H1 (cell line): ENCODE measurements around the gene COL4A3. TPM values are rescaled to one million over a fixed set of nuclear protein-coding genes. Genes with fewer than 3 reads are reported as not detected.

Source experiments
- CTCF ChIA-PET: fragments of 300-600 bp; sonication (Branson Sonifier 250); formaldehyde crosslinking; loops from one replicate; lab custom pipeline; 2021; ENCODE audit not compliant: partially characterized antibody; lab: Charles Lee
- POLR2A ChIA-PET: fragments of 300-600 bp; sonication (Branson Sonifier 250); formaldehyde crosslinking; loops from one replicate; lab custom pipeline; 2021; ENCODE audit warnings: inconsistent platforms; ENCODE audit not compliant: partially characterized antibody; lab: Charles Lee
- DNase-seq, 2 experiments: peaks; one replicate each; pipeline versions ENCODE4 v3.0.0 to v3.0.0-alpha.2; 2010 to 2022; ENCODE audit warnings: low spot score in 2 of 2, low read depth in 1 of 2, mixed read lengths in 1 of 2
- FAIRE-seq: peaks from 2 replicates; lab custom pipeline; 2011; peaks lifted over from hg19 to GRCh38; lab: Jason Lieb, UNC
- H2AFZ ChIP-seq: 2 replicates; pipeline ENCODE4 v1.8.1; 2012; ENCODE audit warnings: low read length, inconsistent platforms
- H2AK5ac ChIP-seq: 2 replicates; pipeline ENCODE4 v1.6.1; 2013; ENCODE audit warnings: low read depth, low read length
- H2BK120ac ChIP-seq: replicated peaks from 2 replicates; pipeline ENCODE3; 2013; ENCODE audit warnings: low read depth, low read length, inconsistent platforms
- H2BK12ac ChIP-seq: 2 replicates; pipeline ENCODE4 v1.6.1; 2013; ENCODE audit warnings: low read depth, low read length
- H2BK15ac ChIP-seq: 2 replicates; pipeline ENCODE4 v1.6.1; 2013; ENCODE audit warnings: low read length
- H2BK20ac ChIP-seq: 2 replicates; pipeline ENCODE4 v1.6.1; 2013; ENCODE audit warnings: low read length
- H2BK5ac ChIP-seq: 2 replicates; pipeline ENCODE4 v1.6.1; 2013; ENCODE audit warnings: low read depth, low read length
- H3K14ac ChIP-seq: 2 replicates; pipeline ENCODE4 v1.6.1; 2013; ENCODE audit warnings: inconsistent platforms; ENCODE audit not compliant: insufficient read length
- H3K18ac ChIP-seq: 2 replicates; pipeline ENCODE4 v1.6.1; 2013; ENCODE audit warnings: low read length; ENCODE audit errors: extremely low read depth
- H3K23ac ChIP-seq: 2 replicates; pipeline ENCODE4 v1.6.1; 2013; ENCODE audit warnings: inconsistent platforms; ENCODE audit not compliant: insufficient read length
- H3K23me2 ChIP-seq: 2 replicates; pipeline ENCODE4 v1.6.1; 2013; ENCODE audit warnings: low read depth, low read length
- H3K27ac ChIP-seq: 2 replicates; pipeline ENCODE4 v1.6.1; 2011; ENCODE audit warnings: low read depth, low read length, inconsistent platforms
- H3K27me3 ChIP-seq, 4 experiments: replicated peaks in 1 of 4; 1 replicate in 1 of 4; 2 replicates in 3 of 4; pipeline versions ENCODE4 v1.6.1 to v1.8.1; 2011 to 2013; ENCODE audit warnings: low read length in 3 of 4, mild to moderate bottlenecking in 3 of 4, inconsistent platforms in 2 of 4, mixed read lengths in 2 of 4, moderate library complexity in 1 of 4; ENCODE audit not compliant: control insufficient read depth in 3 of 4, insufficient read depth in 3 of 4; ENCODE audit errors: extremely low read depth in 1 of 4
- H3K36me3 ChIP-seq, 4 experiments: 2 replicates each; pipeline versions ENCODE4 v1.6.1 to v1.8.1; 2011 to 2013; ENCODE audit warnings: mild to moderate bottlenecking in 4 of 4, low read length in 3 of 4, moderate library complexity in 2 of 4, control low read depth in 1 of 4, inconsistent platforms in 1 of 4; ENCODE audit not compliant: insufficient read depth in 4 of 4, control insufficient read depth in 2 of 4
- H3K4ac ChIP-seq: replicated peaks from 2 replicates; pipeline ENCODE3; 2013; ENCODE audit warnings: low read length, low read depth, mixed read lengths, inconsistent platforms; ENCODE audit not compliant: insufficient read length
- H3K4me1 ChIP-seq, 4 experiments: replicated peaks in 1 of 4; 1 replicate in 1 of 4; 2 replicates in 3 of 4; pipeline versions ENCODE4 v1.6.1 to v1.8.1; 2011 to 2013; ENCODE audit warnings: low read length in 3 of 4, inconsistent platforms in 2 of 4, mixed read lengths in 1 of 4; ENCODE audit not compliant: insufficient read depth in 4 of 4, control insufficient read depth in 3 of 4
- H3K4me2 ChIP-seq, 2 experiments: 2 replicates each; pipeline versions ENCODE4 v1.6.1 to v1.8.1; 2011 to 2013; ENCODE audit warnings: low read depth in 2 of 2, low read length in 2 of 2, control low read depth in 1 of 2, inconsistent platforms in 1 of 2, mild to moderate bottlenecking in 1 of 2; ENCODE audit not compliant: insufficient read depth in 1 of 2
- H3K4me3 ChIP-seq, 4 experiments: fragments of 200-600, 300-600 bp in 1 of 4; sonication (generic), shearing (Covaris generic), sonication (Bioruptor Twin) in 1 of 4; 2 replicates each; pipeline versions ENCODE4 v1.5.1 to v1.8.1; 2011 to 2016; ENCODE audit warnings: low read length in 4 of 4, low read depth in 3 of 4, control low read depth in 2 of 4, inconsistent platforms in 2 of 4, mild to moderate bottlenecking in 2 of 4, mixed read lengths in 1 of 4, moderate library complexity in 1 of 4; ENCODE audit not compliant: insufficient read depth in 2 of 4; ENCODE audit errors: extremely low read depth in 1 of 4
- H3K56ac ChIP-seq: replicated peaks from 2 replicates; pipeline ENCODE3; 2013; ENCODE audit warnings: low read depth, mild to moderate bottlenecking, mixed read lengths, low read length, inconsistent platforms; ENCODE audit not compliant: insufficient read length
- H3K79me1 ChIP-seq: 2 replicates; pipeline ENCODE4 v1.6.1; 2013; ENCODE audit warnings: low read depth, low read length, control low read depth
- H3K79me2 ChIP-seq, 2 experiments: 2 replicates each; pipeline versions ENCODE4 v1.6.1 to v1.8.1; 2012 to 2013; ENCODE audit warnings: low read length in 2 of 2, mild to moderate bottlenecking in 2 of 2, inconsistent platforms in 1 of 2; ENCODE audit not compliant: insufficient read depth in 2 of 2, control insufficient read depth in 1 of 2
- H3K9ac ChIP-seq, 4 experiments: replicated peaks in 1 of 4; 1 replicate in 1 of 4; 2 replicates in 3 of 4; pipeline versions ENCODE4 v1.6.1 to v1.8.1; 2011 to 2013; ENCODE audit warnings: low read depth in 3 of 4, low read length in 3 of 4, control low read depth in 2 of 4, mild to moderate bottlenecking in 2 of 4, moderate library complexity in 2 of 4, inconsistent platforms in 1 of 4; ENCODE audit errors: extremely low read depth in 1 of 4
- H3K9me3 ChIP-seq, 2 experiments: 2 replicates each; pipeline versions ENCODE4 v1.6.1 to v1.8.1; 2012 to 2013; ENCODE audit warnings: mild to moderate bottlenecking in 2 of 2, moderate library complexity in 2 of 2, control low read depth in 1 of 2, inconsistent platforms in 1 of 2, low read depth in 1 of 2, low read length in 1 of 2, mixed read lengths in 1 of 2; ENCODE audit not compliant: insufficient read depth in 2 of 2
- H4K20me1 ChIP-seq, 2 experiments: replicated peaks in 1 of 2; 2 replicates each; pipeline versions ENCODE3 to v1.8.1; 2011 to 2013; ENCODE audit warnings: inconsistent platforms in 2 of 2, low read length in 2 of 2, mild to moderate bottlenecking in 1 of 2; ENCODE audit not compliant: insufficient read depth in 2 of 2, control insufficient read depth in 1 of 2
- H4K5ac ChIP-seq: 2 replicates; pipeline ENCODE4 v1.6.1; 2013; ENCODE audit warnings: low read length, low read depth, mixed read lengths, inconsistent platforms; ENCODE audit not compliant: insufficient read length
- H4K8ac ChIP-seq: 2 replicates; pipeline ENCODE4 v1.8.0; 2013; ENCODE audit warnings: mild to moderate bottlenecking, moderate library complexity, low read length, inconsistent platforms; ENCODE audit not compliant: insufficient read depth; ENCODE audit errors: extremely low read depth
- H4K91ac ChIP-seq: replicated peaks from 2 replicates; pipeline ENCODE3; 2013; ENCODE audit warnings: low read length, mixed read lengths, inconsistent platforms; ENCODE audit not compliant: insufficient read length
- BRCA1 ChIP-seq: IDR thresholded peaks from 2 replicates; pipeline ENCODE4 v1.6.1; 2012; ENCODE audit warnings: low read depth, low read length, improper control_type of control experiment
- CHD1 ChIP-seq: IDR thresholded peaks from 2 replicates; pipeline ENCODE4 v1.6.1; 2012; ENCODE audit warnings: low read depth, low read length, improper control_type of control experiment
- EZH2 ChIP-seq: fragments of 200-600 bp; sonication (generic); IDR thresholded peaks from 2 replicates; pipeline ENCODE4 v1.7.1; 2012; ENCODE audit warnings: low read depth, mild to moderate bottlenecking, moderate library complexity, low read length, inconsistent platforms; ENCODE audit not compliant: severe bottlenecking
- RAD21 ChIP-seq, 2 experiments: IDR thresholded peaks in 1 of 2; conservative IDR thresholded peaks in 1 of 2; 2 replicates each; pipeline ENCODE4 v1.6.1; 2011; ENCODE audit warnings: low read depth in 2 of 2, low read length in 2 of 2, improper control_type of control experiment in 1 of 2, inconsistent platforms in 1 of 2, mild to moderate bottlenecking in 1 of 2, moderate library complexity in 1 of 2
- SAP30 ChIP-seq: fragments of 300-600 bp; sonication (generic); IDR thresholded peaks from 2 replicates; pipeline ENCODE4 v1.7.1; 2012; ENCODE audit warnings: low read length, moderate library complexity, mild to moderate bottlenecking, inconsistent platforms; ENCODE audit not compliant: insufficient read depth, insufficient replicate concordance
- SIN3A ChIP-seq, 2 experiments: IDR thresholded peaks in 1 of 2; conservative IDR thresholded peaks in 1 of 2; 2 replicates each; pipeline ENCODE4 v1.6.1; 2011 to 2012; ENCODE audit warnings: low read length in 2 of 2, improper control_type of control experiment in 1 of 2, low read depth in 1 of 2, mild to moderate bottlenecking in 1 of 2
- SP1 ChIP-seq: IDR thresholded peaks from 2 replicates; pipeline ENCODE4 v1.6.1; 2011; ENCODE audit warnings: low read depth, low read length
- SP2 ChIP-seq: IDR thresholded peaks from 2 replicates; pipeline ENCODE4 v1.6.1; 2012; ENCODE audit warnings: mild to moderate bottlenecking, low read length, inconsistent platforms
- WGBS, 2 experiments: shearing (Covaris generic) in 1 of 2; methylation state at CpG; one replicate each; pipeline versions ENCODE4 v1.1.6 to v1.1.7; 2013 to 2015; ENCODE audit warnings: low lambda C conversion rate in 2 of 2, mixed read lengths in 2 of 2, inconsistent platforms in 1 of 2, low coverage in 1 of 2, missing lambda C conversion rate in 1 of 2; ENCODE audit not compliant: insufficient replicate concordance in 2 of 2, insufficient coverage in 1 of 2, insufficient read length in 1 of 2; ENCODE audit errors: extremely low coverage in 1 of 2, missing lambda C conversion rate in 1 of 2; 5-methylcytosine and 5-hydroxymethylcytosine counted together
- polyA plus RNA-seq, 7 experiments: library from polyadenylated mRNA; depleted of rRNA in 3 of 7; stranded (reverse) in 5 of 7; unstranded in 2 of 7; fragments of >200 nt in 5 of 7; fragments of 200-250 nt in 2 of 7; gene quantifications; 1 replicate in 5 of 7; 2 replicates in 1 of 7; 4 replicates in 1 of 7; pipeline versions ENCODE4 v1.2.1 to v1.2.3, GENCODE V29; 2011 to 2013; ENCODE audit warnings: missing spikeins in 2 of 7, mixed read lengths in 2 of 7
- total RNA-seq: library from RNA; stranded (reverse); fragmentation: NEBNext Ultra II Directional; extraction: Animal tissue kit (Norgen Biotek cat#: 25700); gene quantifications from 2 replicates; pipeline ENCODE4 v1.2.1, GENCODE V29; 2021
- TF ChIP-seq, protein P1 (sequence below): IDR thresholded peaks from 2 replicates; pipeline ENCODE4 v1.6.1; 2011; ENCODE audit warnings: low read length, improper control_type of control experiment

Gene COL4A3
- total and polyA plus RNA-seq, 2 of the 8 experiments (the other 6 are each of a cell fraction or from before 2014, with no cell fraction given) = 0.12 to 0.17 TPM

DNA sequence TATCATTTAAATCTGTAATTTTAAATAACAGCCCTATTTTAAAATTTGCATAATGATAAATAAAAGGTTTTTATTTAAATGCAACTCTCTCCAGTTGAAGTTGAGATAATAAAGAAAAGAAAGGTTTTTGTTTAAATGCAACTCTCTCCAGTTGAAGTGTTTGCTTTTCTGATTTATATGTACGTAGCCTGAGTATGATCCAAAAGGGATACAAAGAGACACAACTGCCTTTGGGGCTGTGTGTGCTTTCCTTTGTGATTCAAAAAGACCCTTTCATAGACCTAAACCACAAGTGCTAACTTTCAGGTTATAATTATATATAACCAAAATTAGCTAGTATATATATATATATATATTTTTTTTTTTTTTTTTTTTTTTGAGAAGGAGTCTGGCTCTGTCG is 84.5 kb downstream of the COL4A3 start:
- H3K36me3 ChIP-seq = no peaks in the 10 kb centered on the region
- no peak overlapping the region for H3K56ac ChIP-seq
- H3K4me1 ChIP-seq = no peaks in the 10 kb centered on the region
- no peaks in the 10 kb centered on the region for H3K9me3 ChIP-seq
- no peak overlapping the region for H2BK12ac ChIP-seq
- no peak overlapping the region for H4K5ac ChIP-seq
- H4K91ac ChIP-seq = no peak overlapping the region
- no peaks in the 10 kb centered on the region for H3K79me2 ChIP-seq
- no peak overlapping the region for H2BK120ac ChIP-seq
- no peak for TF ChIP-seq BRCA1
- no peak for TF ChIP-seq SIN3A (conservative IDR thresholded peaks at IDR 0.05 in 1 of 2, IDR thresholded peaks at IDR 0.05 in 1 of 2; ENCODE audit: low read depth in 1 of 2, low read length in 2 of 2)
- TF ChIP-seq SAP30 = no peak
- no peak for TF ChIP-seq SP1
- TF ChIP-seq RAD21 (IDR thresholded peaks at IDR 0.05 in 1 of 2, conservative IDR thresholded peaks at IDR 0.05 in 1 of 2; ENCODE audit: low read depth in 2 of 2, low read length in 2 of 2) = no peak
- TF ChIP-seq CHD1 = no peak
- no peak for TF ChIP-seq EZH2
- TF ChIP-seq, protein P1, sequence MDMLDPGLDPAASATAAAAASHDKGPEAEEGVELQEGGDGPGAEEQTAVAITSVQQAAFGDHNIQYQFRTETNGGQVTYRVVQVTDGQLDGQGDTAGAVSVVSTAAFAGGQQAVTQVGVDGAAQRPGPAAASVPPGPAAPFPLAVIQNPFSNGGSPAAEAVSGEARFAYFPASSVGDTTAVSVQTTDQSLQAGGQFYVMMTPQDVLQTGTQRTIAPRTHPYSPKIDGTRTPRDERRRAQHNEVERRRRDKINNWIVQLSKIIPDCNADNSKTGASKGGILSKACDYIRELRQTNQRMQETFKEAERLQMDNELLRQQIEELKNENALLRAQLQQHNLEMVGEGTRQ = no peak
- TF ChIP-seq SP2 = no peak
- H3K23me2 ChIP-seq = no peaks in the 10 kb centered on the region
- no peak overlapping the region for H3K23ac ChIP-seq
- H3K79me1 ChIP-seq = no peaks in the 10 kb centered on the region
- no peak for FAIRE-seq
- H3K14ac ChIP-seq = no peak overlapping the region
- H3K27me3 ChIP-seq = no peaks in the 10 kb centered on the region
- H2BK20ac ChIP-seq = no peak overlapping the region
- no peak overlapping the region for H3K27ac ChIP-seq
- H2AK5ac ChIP-seq = no peak overlapping the region
- CTCF ChIA-PET = interaction anchor here (2.7 kb wide), 1 partner anchor 11 kb away, joined by 10 read pairs; no protein-coding TSS in a partner anchor
- H3K4ac ChIP-seq = no peak overlapping the region
- no peak for DNase-seq
- H3K18ac ChIP-seq = no peak overlapping the region
- H3K4me2 ChIP-seq = no peak overlapping the region
- H3K4me3 ChIP-seq = no peak overlapping the region
- H4K20me1 ChIP-seq = no peaks in the 10 kb centered on the region
- no peak overlapping the region for H2BK15ac ChIP-seq
- H2BK5ac ChIP-seq = no peak overlapping the region
- POLR2A ChIA-PET = no interaction called here
- 95% methylated on average over 1 of the region's 2 CpGs; no CpG with 5 or more reads in 1 of the 2 experiments for WGBS, 2 experiments
- H2AFZ ChIP-seq = no peak overlapping the region
- H3K9ac ChIP-seq = no peak overlapping the region
- no peak overlapping the region for H4K8ac ChIP-seq
